GM21515 (cell line): ENCODE results near the gene RSAD1.

Experiments
- ATAC-seq: cut with Tn5 transposase; IDR thresholded peaks from one replicate; pipeline ENCODE4 v1.9.1; 2021; ENCODE audit not compliant: unreplicated experiment

The RSAD1 gene

DNA sequence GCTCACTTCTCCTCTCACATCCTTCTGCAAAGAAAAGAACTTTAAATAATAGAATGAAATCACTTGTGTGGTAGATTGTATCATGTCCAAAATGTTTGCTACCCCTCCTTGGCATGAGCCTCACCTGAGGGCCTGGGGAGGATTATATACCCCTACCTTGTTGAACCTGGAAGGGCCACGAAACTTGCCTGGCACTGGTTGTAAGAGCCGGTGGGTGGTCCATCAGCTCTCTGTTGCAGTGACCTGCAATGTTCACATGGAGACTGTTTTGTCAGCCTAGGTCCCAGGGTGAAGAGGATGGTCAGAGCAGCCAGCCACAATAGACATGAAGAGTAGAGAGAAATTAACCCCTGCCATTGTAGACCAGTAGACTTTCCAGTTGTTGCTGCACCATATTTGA is 10.2 kb downstream of the RSAD1 start:
- ATAC-seq = no peak

DNA sequence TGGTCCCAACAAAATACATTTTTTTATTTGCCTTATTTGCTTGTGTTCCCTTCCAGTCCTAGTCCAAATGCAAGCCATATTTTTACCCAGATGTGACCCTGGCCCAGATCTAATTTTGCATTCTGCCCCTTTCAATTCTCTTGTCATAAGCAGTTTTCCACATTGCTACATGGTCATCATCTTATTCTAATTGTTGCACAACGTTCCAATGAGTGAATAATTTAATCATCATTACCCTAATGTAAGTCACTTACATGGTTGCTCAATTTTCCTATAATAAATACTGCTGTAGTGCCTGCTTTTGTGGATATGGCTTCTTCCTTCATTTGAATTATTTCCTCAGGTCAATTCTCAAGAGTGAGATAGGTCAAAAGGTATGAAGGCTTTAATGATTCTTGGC is 12.8 kb downstream of the RSAD1 start:
- no peak for ATAC-seq

DNA sequence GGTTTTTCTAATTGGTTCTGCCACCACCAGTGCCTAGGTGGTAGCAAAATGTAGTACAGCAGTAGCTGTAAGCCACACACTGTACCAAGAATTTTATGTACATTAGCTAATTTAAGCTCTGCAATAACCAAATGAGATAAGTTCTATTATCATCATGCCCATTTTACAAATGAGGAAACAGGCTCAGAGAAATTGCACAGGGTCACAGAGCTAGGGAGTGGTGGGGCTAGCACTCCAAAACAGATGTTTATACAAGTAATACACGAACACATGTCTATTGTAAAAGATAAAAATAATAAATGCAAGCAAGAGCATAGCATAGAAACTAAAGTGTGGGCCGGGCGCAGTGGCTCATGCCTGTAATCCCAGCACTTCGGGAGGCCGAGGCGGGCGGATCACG is 13.6 kb downstream of the RSAD1 start:
- ATAC-seq = no peak

DNA sequence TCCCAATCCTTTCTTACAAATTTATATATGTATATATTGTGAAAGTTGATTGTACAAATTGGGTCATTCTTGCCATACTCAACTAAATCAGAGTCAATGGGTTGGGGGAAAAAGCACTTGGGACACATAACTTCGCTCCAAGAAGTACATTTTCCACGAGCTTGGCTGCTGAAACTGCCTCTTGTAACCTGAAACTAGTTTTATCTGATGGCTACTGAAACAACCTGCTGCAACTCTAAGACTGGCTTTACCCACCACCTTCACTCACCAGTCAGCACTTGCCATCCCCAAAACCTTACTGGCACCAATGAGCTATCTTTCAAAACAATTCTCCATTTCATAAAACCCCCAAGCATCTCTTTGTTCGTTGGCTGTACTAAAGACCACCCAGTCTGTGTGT is 15.1 kb downstream of the RSAD1 start:
- ATAC-seq = no peak

DNA sequence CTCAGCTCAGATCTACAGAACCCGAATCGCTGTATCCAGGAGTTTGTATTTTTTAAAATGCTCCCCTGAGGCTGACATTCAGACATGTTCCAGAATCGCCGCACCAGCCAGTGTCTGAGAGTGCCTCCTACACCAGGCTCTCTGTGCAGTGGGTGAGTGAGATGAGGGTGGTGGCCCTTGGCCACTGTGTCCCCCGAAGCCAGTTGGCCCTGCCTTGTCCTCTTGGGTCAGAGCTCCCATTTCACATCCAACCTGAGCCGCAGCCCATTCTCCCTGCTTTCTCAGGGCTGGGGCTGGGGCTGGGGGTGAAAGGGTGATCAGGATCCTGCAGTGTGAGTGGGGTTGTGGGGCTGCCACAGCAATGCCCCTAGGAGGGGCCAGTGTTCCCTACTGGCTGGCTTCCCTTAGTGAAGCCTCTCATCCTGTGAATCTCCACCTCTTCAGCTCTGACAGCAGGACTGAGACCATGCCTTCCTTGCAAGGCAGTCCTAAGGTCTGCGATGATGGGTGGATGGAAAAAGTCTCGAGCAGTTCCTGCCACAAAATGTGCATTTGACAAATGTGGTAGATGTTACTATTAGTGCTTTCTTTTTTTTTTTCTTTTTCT is 16.7 kb downstream of the RSAD1 start:
- ATAC-seq = no peak

DNA sequence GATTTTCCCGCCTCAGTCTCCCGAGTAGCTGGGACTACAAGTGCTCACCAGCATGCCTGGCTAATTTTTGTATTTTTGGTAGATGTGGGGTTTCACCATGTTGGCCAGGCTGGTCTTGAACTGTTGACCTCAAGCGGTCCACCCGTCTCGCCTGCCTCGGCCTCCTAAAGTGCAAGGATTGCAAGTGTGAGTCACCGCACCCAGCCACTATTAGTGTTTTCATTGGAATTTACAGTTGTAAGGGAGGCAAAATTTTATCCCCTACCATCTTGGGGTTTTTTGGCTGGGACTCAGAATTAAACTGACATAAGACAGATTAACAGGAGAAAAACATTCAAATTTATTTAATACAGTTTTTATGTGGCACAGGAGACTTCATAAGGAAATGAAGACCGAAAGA is 17.3 kb downstream of the RSAD1 start:
- no peak for ATAC-seq

DNA sequence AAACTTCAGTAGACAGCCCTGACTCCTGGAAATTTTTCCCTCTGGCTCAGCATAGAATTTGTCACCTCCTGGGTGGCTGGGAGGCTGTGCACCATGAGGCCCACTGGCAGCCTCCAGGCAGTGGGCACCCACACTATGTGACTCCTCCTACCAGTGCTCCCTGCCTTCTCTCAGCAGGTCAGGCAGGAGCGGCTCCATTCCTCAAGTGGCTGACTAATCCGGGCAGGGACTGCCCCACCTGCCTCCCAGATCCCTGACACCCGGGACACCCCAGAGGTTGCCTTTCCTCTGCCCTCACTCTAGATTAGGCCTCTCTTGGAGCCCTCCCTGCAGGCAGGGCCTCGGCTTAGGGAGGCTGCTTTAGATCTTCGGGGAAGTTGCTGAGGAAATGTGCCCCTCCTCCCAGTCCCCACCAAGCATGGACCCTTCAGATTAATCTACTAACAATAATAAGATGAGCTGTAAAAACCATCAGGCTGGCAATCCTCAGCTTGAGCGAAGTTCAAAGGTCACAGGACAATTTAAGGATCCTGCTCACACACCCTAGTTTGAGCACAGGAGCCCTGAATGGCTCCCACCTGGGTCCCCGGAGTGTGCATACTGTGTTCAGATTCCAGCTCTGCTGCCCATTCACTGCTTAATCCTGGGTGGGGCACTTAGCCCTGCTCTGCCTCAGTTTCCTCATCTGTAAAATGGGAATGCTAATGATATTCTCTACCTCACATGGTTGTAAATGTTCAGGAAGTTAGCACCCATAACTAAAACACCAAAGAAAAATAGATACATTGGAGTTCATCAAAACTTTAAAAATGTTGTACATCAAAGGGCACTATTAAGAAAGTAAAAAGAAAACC is 19.6 kb downstream of the RSAD1 start:
- ATAC-seq = no peak

DNA sequence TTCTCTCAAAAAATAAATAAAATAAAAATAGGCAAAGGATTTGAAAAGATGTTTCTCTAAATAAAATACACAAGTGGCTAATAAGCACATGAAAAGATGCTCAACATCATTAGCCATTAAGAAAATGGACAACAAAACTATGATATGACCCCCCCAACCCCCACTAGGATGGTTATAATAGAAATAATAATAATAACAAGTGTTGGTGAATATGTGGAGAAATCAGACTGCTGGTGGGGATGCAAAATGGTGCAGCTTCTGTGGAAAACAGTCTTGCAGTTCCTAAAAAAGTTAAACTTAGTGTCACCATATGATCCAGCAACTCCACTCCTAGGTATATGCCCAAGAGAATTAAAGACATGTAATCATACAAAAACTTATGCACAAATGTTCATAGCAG is 20.6 kb downstream of the RSAD1 start:
- no peak for ATAC-seq

DNA sequence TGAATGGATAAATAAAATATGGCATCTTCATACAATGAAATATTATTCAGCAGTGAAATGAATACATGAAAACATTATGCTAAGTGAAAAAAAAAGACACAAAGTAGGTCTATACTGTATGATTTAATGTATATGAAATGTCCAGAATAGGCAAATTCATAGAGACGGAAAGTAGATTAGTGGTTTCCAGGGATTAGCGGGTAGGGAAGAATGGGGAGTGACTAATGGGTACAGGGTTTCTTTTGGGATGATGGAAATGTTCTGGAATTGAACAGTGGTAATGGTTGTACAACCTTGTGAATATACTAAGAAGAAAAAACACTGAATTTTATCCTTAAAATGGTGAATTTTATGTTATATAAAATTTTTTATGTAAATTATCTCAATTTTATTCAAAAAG is 21.1 kb downstream of the RSAD1 start:
- no peak for ATAC-seq

DNA sequence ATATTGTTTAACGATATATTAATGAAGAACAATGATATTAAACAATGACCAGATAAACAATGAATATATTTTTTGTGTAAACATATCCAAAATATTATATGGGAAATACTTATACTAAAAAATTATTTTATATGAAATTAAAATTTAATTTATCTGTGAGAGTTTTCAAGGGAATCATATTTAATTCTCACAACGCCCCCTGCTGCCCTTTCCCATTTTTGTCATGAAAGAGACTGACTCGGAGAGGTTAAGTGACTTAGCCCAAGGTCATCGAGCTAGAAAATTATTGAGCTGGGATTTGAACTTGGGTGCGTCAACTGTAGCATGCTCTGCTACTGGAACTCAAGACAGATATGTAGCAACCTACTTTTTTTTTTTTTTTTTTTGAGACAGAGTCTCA is 22.4 kb downstream of the RSAD1 start:
- no peak for ATAC-seq

DNA sequence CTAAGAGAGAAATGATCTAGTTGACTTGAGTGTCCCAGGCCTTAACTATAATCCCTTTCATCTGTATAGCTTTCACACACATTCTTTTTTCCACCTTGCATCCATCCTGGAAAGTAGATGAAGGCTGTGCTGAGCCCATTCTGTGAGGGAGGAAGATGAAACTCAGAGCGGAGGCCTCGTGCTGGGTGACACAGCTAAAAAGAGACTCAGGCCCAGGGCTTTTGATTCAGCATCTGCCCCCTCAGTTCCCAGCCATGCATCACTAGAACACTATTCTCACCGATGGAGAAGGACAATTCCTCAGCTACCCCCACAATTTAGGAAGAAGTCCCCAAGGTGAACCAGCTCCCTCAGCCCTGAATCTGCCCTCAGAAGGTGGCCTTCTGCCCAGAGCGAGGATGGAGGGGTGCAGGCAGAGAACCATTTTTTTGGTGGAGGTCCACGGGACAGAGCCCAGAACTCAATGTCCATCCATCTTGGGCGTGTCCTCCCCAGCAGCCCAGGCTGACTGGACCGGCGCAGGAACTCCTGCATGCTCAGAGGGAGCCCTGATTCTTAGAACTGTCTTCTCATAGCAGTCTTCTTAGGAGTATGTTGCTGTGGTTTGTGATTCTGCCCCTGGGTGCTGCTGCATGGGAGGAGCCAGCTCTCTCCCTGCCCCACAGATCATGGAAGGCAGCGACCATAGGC is 23.8 kb downstream of the RSAD1 start:
- ATAC-seq = no peak

DNA sequence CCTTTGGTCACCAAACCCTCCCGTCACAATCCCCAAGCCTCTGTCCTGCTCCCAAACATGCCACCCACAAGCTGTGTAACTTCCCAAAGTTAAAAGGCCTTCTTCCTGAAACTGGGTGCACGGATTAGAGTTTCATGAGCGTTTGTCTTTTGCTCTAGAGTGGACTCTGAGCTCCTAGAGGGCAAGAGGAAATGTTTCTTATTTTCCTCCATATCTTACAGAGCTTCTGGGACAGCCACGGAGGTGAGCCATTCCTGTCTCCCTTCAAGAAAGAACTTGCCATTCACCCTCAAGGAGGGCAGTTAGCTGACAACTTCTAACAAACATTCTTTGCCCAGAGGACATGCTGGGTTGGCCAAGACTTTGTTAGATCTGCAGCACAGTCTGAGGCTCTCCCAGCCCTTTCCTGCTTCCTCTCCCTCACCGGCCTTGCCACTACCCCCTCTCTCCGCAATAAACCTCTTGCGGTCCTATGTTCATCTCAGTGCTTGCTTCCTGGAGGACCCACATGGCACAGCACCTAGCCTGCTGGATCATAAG is 27.0 kb downstream of the RSAD1 start:
- no peak for ATAC-seq

DNA sequence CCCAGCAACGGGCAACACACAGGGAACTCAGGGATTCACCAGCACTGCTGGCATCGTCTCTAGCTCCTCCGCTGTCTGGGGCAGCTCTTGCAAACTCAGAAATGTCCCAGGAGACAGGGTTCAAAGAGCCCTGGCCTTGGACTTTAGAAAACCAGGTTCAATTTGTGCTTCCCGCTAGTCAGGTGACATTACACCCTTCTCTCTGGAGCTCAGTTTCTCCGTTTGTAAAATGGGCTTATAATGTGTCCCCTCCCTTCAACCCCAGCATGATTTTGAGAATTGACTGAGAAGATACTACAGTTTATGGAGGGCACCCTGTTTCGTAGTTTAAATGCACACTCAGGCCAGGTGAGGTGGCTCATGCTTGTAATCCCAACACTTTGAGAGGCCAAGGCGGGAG is 27.6 kb downstream of the RSAD1 start:
- ATAC-seq = no peak

DNA sequence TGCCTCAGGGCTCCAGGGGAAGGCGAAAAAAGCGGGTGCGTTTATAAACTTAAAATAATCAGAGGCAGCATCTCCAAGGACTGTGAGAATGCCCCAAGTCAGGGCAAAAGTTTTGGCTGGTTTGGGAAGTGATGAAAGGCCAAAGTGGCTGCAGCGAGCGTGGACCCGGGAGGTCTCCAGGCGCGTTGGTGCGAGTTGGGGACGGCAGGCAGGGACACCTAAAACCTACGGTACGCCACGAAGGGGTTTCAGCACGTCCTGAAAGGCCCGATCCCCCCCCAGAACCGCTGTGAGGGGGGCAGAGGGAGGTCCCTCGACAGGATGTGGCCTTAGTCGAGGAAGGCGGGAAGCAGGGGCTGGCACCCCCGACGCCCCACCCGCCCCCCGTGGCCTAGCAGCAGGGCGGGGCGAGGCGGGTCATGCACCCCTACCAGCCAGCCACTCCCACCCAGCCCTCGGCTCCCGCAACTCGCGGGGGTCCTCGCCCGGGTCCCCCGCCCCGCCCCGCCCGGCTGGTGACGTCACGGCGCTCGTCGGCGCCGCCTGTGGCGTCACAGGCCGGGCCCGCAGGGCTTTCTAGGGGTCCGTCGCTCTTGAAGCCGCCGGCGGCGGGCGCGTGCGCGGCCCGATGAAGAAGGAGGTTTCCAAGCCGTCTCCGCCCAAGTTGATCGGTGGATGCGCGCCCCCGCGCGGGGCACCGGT is 29.4 kb downstream of the RSAD1 start, which contains the start of gene MYCBPAP:
TSS of gene MYCBPAP (plus strand) at position 569 of the 702 bp plus-strand sequence. CDS start 236 bp downstream, outside the sequence.
- peak; percentile 41 for ATAC-seq

DNA sequence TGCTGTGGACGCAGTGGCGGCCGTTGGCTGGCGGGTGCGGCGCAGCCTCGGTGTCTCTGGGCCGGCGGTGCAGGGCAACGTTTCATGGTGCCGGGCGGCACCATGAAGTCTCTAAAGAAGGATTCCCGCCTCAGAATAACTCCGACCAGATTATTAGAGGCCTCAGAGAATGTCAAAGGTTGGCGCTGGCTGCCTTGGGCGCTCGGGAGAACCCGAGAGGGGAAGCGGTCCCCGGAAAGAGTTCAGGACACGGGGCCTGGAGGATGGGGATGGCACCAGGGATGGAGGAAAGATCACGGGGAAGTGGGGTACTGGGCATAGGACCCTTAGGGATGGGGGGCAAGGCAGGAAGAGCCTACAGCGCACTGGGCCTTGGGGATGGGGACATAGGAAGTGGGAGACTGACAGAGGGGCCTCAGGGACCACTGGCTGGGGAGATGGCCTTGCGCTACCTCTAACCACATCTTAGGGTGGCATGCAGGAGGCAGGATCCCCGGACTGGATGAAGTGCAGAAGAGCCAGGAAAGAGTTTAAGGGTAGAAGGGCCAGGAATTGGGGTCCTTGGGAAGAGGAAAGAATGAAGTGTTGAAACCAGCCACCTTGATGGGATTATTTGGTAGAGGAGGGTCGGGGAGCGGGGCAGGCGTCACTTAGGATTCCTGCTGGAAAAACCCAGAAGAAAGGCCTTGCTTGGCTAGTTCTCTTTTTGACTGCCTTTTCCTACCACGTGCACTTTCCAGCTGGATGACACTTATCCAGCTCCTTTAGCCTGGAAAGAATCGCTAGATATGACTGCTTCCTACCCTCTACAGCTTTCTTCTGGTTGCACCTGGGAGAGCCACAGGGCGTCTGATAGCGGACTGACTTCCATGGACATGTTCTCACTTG is 30.2 kb downstream of the RSAD1 start:
- ATAC-seq = no peak

DNA sequence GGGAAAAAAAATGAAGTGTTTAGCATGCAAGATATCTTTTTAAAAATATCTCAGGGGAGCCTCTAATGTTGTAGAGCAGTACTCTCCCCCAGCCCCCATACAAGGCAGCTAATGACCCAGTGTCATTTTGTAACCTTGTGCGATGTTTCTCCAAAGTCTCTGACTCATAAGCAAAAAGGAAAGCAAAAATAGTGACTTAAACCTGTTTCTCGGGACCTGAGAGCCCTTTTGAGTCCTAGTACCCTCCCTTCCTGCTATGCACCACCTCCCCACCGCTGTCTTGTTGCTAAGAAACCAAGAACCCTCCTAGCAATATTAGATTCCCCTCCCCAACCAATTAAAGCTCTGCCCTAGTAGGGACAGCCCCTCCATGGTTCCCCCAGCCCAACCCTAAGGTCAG is 32.4 kb downstream of the RSAD1 start:
- peak; percentile 64 for ATAC-seq

DNA sequence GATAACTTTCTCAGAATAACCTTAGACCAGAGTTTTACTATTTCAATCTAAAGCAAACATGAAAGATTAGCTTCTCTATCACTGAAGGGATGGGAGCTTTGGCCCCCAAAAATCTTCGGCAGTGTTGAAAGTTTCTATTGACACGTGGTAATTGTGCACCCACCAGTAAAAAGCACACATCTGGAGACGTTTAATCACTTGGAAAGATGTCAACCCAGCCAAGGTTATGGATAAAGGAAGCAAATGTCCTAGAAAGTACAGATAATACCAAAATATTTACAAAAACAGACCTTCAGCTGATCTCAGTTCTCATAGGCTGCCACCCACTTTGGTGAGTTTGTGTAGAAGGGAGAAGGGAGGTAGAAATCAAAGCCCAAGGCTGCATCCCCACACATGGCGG is 34.8 kb downstream of the RSAD1 start:
- ATAC-seq = no peak

DNA sequence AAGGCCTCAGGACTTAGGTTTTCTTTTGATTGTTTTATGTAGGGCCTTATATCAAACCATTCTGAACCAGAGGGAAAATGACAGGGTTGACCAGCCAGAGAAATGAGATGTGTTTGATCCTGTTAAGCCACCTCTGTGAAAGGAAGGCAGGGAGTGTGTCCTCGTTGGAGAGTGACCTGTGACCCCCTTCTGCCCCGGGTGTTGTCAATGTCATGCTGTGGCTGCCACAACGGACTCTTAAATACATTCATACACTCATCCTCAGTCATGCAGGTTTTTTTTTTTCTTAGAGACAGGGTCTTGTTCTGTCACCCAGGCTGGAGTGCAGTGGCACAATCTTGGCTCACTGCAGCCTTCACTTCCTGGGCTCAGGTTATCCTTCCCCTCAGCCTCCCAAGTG is 35.7 kb downstream of the RSAD1 start:
- no peak for ATAC-seq

DNA sequence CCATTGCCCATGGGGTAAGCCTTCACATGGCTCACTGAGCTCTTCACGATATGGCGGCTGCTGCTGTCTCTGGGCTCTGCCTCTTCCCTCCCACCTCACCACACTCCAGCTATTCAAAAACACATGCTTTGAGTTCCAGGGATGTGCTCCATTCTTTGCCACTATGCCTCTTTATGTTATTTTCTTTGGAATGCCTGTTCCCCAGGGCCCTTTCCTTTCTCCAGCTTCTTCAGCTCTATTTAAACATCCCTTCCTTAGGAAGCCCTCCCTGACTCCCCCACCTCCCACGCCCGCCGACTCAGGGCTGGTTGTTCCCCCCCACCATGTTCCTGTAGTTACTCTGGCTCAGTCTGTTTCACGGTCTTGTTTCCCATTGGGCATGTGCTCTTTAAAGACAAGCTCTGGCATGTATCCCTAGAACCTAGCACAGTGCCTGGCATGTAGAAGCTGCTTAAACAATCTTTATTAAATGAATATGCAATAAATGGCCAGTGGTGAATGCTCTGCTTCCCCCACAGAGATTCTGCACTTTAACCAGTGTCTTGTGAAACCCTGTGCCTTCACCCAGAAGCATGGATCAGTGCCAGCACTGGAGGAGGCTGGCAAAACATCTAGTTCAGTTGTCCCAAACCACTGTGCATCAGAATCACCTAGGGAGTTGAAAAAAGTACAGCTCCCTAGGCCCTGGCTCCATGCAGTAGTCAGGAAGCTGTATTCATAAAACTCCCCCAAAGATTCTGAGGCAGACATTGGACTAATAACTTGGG is 36.5 kb downstream of the RSAD1 start:
- ATAC-seq = no peak
